HepG2 (cell line): ENCODE measurements around the gene NOXO1. TPM values are rescaled to one million over a fixed set of nuclear protein-coding genes. Genes with fewer than 3 reads are reported as not detected.

Experiments used
- ATAC-seq: fragments of 200-7000 bp; cut with Tn5 transposase; 3 replicates; pipeline ENCODE4 v1.9.1; 2020; ENCODE audit warnings: mild to moderate bottlenecking, moderate library complexity
- BruUV-seq: library from RNA; stranded (reverse); fragments of 400-500 nt; replicated peaks from 2 replicates; lab custom pipeline; 2021; lab: Mats Ljungman, UMichigan
- CTCF ChIA-PET: fragments of 300-600 bp; formaldehyde crosslinking; extraction: SDS; loops from one replicate; lab custom pipeline; 2021; ENCODE audit warnings: low total read pairs, inconsistent platforms, low intra/inter-chr PET ratio; lab: Yijun Ruan, JAX
- POLR2A ChIA-PET: fragments of 350-600 bp; sonication (Branson Sonifier 250); formaldehyde crosslinking; loops from one replicate; lab custom pipeline; 2020; ENCODE audit warnings: antibody characterized with exemption, inconsistent platforms; lab: Yijun Ruan, JAX
- DNase-seq: peaks from one replicate; pipeline ENCODE4 v3.0.0-alpha.2; 2015; ENCODE audit warnings: low spot score
- FAIRE-seq: peaks from 3 replicates; lab custom pipeline; 2011; peaks lifted over from hg19 to GRCh38; lab: Jason Lieb, UNC
- H2AFZ ChIP-seq: one replicate; pipeline ENCODE4 v1.6.1; 2011; ENCODE audit warnings: low read length, inconsistent platforms
- H3K27ac ChIP-seq: fragments of 300-600 bp; 3 replicates; pipeline ENCODE4 v1.8.0; 2011; ENCODE audit warnings: mixed run types, mild to moderate bottlenecking, mixed read lengths, low read length, inconsistent platforms; ENCODE audit not compliant: insufficient read depth; ENCODE audit errors: extremely low read length
- H3K27me3 ChIP-seq, 2 experiments: fragments of 200-600 bp in 1 of 2; 2 replicates in 1 of 2; 3 replicates in 1 of 2; pipeline versions ENCODE4 v1.6.0 to v1.8.0; 2011; ENCODE audit warnings: low read length in 2 of 2, mild to moderate bottlenecking in 2 of 2, moderate library complexity in 2 of 2, inconsistent platforms in 1 of 2; ENCODE audit not compliant: insufficient read depth in 2 of 2, control insufficient read depth in 1 of 2
- H3K36me3 ChIP-seq, 2 experiments: fragments of 200-600 bp in 1 of 2; replicated peaks in 1 of 2; 2 replicates in 1 of 2; 3 replicates in 1 of 2; pipeline versions ENCODE4 v1.5.1 to v1.8.0; 2011; ENCODE audit warnings: low read length in 2 of 2, inconsistent platforms in 1 of 2; ENCODE audit not compliant: insufficient read depth in 2 of 2, control insufficient read depth in 1 of 2
- H3K4me1 ChIP-seq: 2 replicates; pipeline ENCODE4 v1.5.1; 2012; ENCODE audit warnings: low read length, inconsistent platforms; ENCODE audit not compliant: insufficient read depth
- H3K4me2 ChIP-seq: 2 replicates; pipeline ENCODE4 v1.6.0; 2011; ENCODE audit warnings: low read depth, low read length, inconsistent platforms
- H3K4me3 ChIP-seq, 3 experiments: fragments of 200-600 bp in 1 of 3; sonication (generic), shearing (Covaris generic) in 1 of 3; replicated peaks in 1 of 3; 2 replicates each; pipeline ENCODE4 v1.5.1; 2011 to 2016; ENCODE audit warnings: low read length in 3 of 3, inconsistent platforms in 2 of 3, low read depth in 2 of 3, mild to moderate bottlenecking in 2 of 3, control low read depth in 1 of 3, mixed read lengths in 1 of 3; ENCODE audit not compliant: insufficient read depth in 1 of 3
- H3K79me2 ChIP-seq: one replicate; pipeline ENCODE4 v1.6.1; 2011; ENCODE audit warnings: low read length, inconsistent platforms; ENCODE audit not compliant: insufficient read depth
- H3K9ac ChIP-seq: 2 replicates; pipeline ENCODE4 v1.6.0; 2011; ENCODE audit warnings: mild to moderate bottlenecking, low read depth, low read length, inconsistent platforms; ENCODE audit not compliant: insufficient read depth
- H3K9me3 ChIP-seq: 2 replicates; pipeline ENCODE4 v1.5.1; 2012; ENCODE audit warnings: mild to moderate bottlenecking, low read length
- H4K20me1 ChIP-seq: 2 replicates; pipeline ENCODE4 v1.6.0; 2011; ENCODE audit warnings: inconsistent platforms, mild to moderate bottlenecking, low read length, moderate library complexity; ENCODE audit not compliant: insufficient read depth
- DPF2 ChIP-seq: sonication (generic); formaldehyde crosslinking; IDR thresholded peaks from 2 replicates; pipeline ENCODE4 v1.4.0; 2020; ENCODE audit warnings: mild to moderate bottlenecking, low read depth, missing genetic modification reagents, borderline replicate concordance
- GFI1 ChIP-seq: sonication (generic); formaldehyde crosslinking; IDR thresholded peaks from 2 replicates; pipeline ENCODE4 v1.5.0; 2020; ENCODE audit warnings: missing genetic modification reagents, mild to moderate bottlenecking, borderline replicate concordance
- HCFC1 ChIP-seq: fragments of 150-350 bp; IDR thresholded peaks from 2 replicates; pipeline ENCODE4 v1.6.1; 2014; ENCODE audit warnings: low read depth, low read length
- HNRNPK ChIP-seq: fragments of 200-400 bp; formaldehyde crosslinking; IDR thresholded peaks from 2 replicates; pipeline ENCODE4 v1.6.1; 2018; ENCODE audit warnings: low read length, low read depth, moderate library complexity, mild to moderate bottlenecking; ENCODE audit not compliant: poor library complexity, severe bottlenecking
- IKZF1 ChIP-seq: fragments of 450-650 bp; IDR thresholded peaks from 2 replicates; pipeline ENCODE4 v1.7.1; 2016
- NFIC ChIP-seq: IDR thresholded peaks from 2 replicates; pipeline ENCODE4 v1.6.1; 2012; ENCODE audit warnings: mild to moderate bottlenecking, low read length, inconsistent platforms
- POLR2A ChIP-seq, 2 experiments: IDR thresholded peaks; 2 replicates each; pipeline ENCODE4 v1.6.1; 2011; ENCODE audit warnings: low read depth in 2 of 2, low read length in 2 of 2, mild to moderate bottlenecking in 1 of 2, moderate library complexity in 1 of 2; ENCODE audit not compliant: insufficient read depth in 1 of 2
- REL ChIP-seq: sonication (generic); formaldehyde crosslinking; conservative IDR thresholded peaks from 2 replicates; pipeline ENCODE4 v1.8.0; 2022; ENCODE audit warnings: mild to moderate bottlenecking, missing genetic modification reagents, moderate library complexity
- ZBTB3 ChIP-seq: sonication (generic); formaldehyde crosslinking; IDR thresholded peaks from 2 replicates; pipeline ENCODE4 v1.4.0; 2020; ENCODE audit warnings: low read depth, mild to moderate bottlenecking, moderate library complexity, missing genetic modification reagents, borderline replicate concordance
- ZKSCAN5 ChIP-seq: sonication (generic); formaldehyde crosslinking; IDR thresholded peaks from 2 replicates; pipeline ENCODE4 v1.5.1; 2020; ENCODE audit warnings: mild to moderate bottlenecking, missing genetic modification reagents
- ZNF207 ChIP-seq: fragments of 450-650 bp; IDR thresholded peaks from 2 replicates; pipeline ENCODE4 v1.6.1; 2016; ENCODE audit warnings: antibody characterized with exemption, borderline replicate concordance
- ZNF337 ChIP-seq: sonication (generic); formaldehyde crosslinking; IDR thresholded peaks from 2 replicates; pipeline ENCODE4 v1.5.1; 2020; ENCODE audit warnings: missing genetic modification reagents, low read depth, mild to moderate bottlenecking, borderline replicate concordance
- ZNF382 ChIP-seq: sonication (generic); formaldehyde crosslinking; IDR thresholded peaks from 2 replicates; pipeline ENCODE4 v1.5.0; 2020; ENCODE audit warnings: missing genetic modification reagents, mild to moderate bottlenecking, borderline replicate concordance
- ZNF768 ChIP-seq: sonication (generic); formaldehyde crosslinking; IDR thresholded peaks from 2 replicates; pipeline ENCODE4 v1.4.0; 2020; ENCODE audit warnings: missing genetic modification reagents
- ZNF841 ChIP-seq: sonication (generic); formaldehyde crosslinking; IDR thresholded peaks from 2 replicates; pipeline ENCODE4 v1.8.1; 2023; ENCODE audit warnings: missing genetic modification reagents, borderline replicate concordance
- ZSCAN21 ChIP-seq: sonication (generic); formaldehyde crosslinking; IDR thresholded peaks from 2 replicates; pipeline ENCODE4 v1.8.0; 2022; ENCODE audit warnings: mild to moderate bottlenecking, missing genetic modification reagents, moderate library complexity, borderline replicate concordance
- WGBS: methylation state at CpG from one replicate; pipeline ENCODE4 v1.1.6; 2017; ENCODE audit warnings: low lambda C conversion rate; 5-methylcytosine and 5-hydroxymethylcytosine counted together
- in situ Hi-C: cut with HindIII; loops from 2 replicates; pipeline ENCODE4 v1.10.0; 2017; ENCODE audit warnings: low pct_unique_long_range_greater_than_20kb; ENCODE audit not compliant: extremely low pct_ligation_motif_present
- intact Hi-C: fragments of 100-400 bp; cut with micrococcal nuclease; formaldehyde crosslinking; loops from one replicate; pipeline ENCODE4 v1.10.0; 2022; ENCODE audit not compliant: unreplicated experiment
- polyA plus RNA-seq, 8 experiments: library from polyadenylated mRNA; depleted of rRNA in 3 of 8; stranded (reverse) in 7 of 8; unstranded in 1 of 8; fragments of >200 nt; fragmentation: Illumina TruSeq in 4 of 8; extraction: Trizol in 4 of 8; gene quantifications; 2 replicates each; pipeline versions ENCODE4 v1.2.1 to v1.2.3, GENCODE V29; 2011 to 2016; ENCODE audit warnings: low read depth in 4 of 8, missing spikeins in 1 of 8, mixed read lengths in 1 of 8; ENCODE audit not compliant: insufficient read depth in 1 of 8
- total RNA-seq, 5 experiments: library from RNA; depleted of rRNA; stranded (reverse); fragments of >200 nt; fragmentation: Illumina TruSeq; extraction: Trizol; gene quantifications; 2 replicates each; pipeline ENCODE4 v1.2.3, GENCODE V29; 2016; ENCODE audit warnings: low read depth in 1 of 5
- TF ChIP-seq, protein P1 (sequence below): sonication (generic); formaldehyde crosslinking; IDR thresholded peaks from 2 replicates; pipeline ENCODE4 v1.4.0; 2020; ENCODE audit warnings: missing genetic modification reagents
- TF ChIP-seq, protein P2 (sequence below): sonication (generic); formaldehyde crosslinking; IDR thresholded peaks from 2 replicates; pipeline ENCODE4 v1.4.0; 2020; ENCODE audit warnings: missing genetic modification reagents, mild to moderate bottlenecking, borderline replicate concordance

NOXO1 gene
- total and polyA plus RNA-seq, 2 of the 13 experiments (the other 11 are each of a cell fraction or from before 2014, with no cell fraction given): 0.69 to 1.4 TPM

DNA sequence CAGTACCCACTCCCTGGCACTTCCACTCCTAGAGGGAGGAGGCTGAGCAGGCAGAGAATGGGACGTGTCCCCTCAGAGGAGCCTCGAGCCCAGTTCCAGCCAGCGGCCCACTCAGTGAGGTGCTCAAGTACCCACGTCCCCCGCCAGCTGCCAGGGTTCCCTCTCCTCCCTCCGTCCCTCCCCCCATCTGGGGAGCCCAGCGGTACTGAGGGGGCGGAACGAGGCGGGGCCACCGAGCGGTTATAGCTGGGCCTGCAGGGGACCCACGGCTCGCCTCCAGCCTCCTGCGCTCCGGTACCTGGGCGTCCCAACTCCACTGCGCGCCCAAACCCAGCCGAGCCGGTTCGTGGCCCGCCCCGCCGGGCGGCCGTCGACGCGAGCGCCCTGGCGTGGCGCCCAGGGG, 38.2 kb upstream of the NOXO1 start, which contains the start of gene NPW (continued):
- TF ChIP-seq ZBTB3 (no peak), ZNF382 (CRISPR knock-in tag) (no peak), IKZF1 (no peak), ZNF768 (CRISPR knock-in tag) (0 out of 2 replicates have a peak, but pooled peaks have one; percentile 5), ZNF841 (CRISPR knock-in tag) (no peak), HCFC1 (no peak), ZNF207 (no peak)

DNA sequence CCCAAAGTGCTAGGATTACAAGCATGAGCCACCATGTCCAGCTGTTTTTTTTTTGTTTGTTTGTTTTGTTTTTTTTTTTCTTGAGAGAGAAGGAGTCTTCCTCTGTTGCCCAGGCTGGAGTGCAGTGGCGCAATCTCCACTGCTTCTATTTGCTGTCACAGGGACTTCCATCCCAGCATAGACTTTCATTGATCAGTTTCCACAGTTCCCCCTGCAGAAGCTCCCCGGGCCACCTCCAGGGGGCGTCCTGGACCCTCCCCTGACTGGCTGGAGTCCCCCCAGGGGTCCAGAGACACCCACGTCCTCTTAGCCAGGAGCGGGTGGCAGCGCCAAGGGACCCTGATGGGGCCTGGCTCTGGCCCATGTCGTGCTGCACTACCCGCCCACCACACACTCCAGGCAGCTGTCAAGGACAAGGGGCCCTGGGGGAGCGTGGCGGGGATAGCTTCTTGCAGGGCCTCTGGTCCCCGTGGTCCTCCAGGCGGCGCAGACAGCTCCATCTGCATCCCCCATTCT, 35.2 kb upstream of the NOXO1 start:
- DNase-seq (peak; percentile 41), FAIRE-seq (peak; percentile 48), ATAC-seq (peak; percentile 52)
- Histone ChIP-seq H3K79me2 (no peaks in the 10 kb centered on the region), H2AFZ (no peak overlapping the region), H3K4me2 (peak overlapping the region; percentile 93), H4K20me1 (no peaks in the 10 kb centered on the region), H3K9me3 (no peaks in the 10 kb centered on the region), H3K27ac (no peak overlapping the region), H3K27me3 (peaks cover 2 to 20% of the 10 kb centered on the region in 2 experiments; a peak in 2 of 5 replicates), H3K4me1 (peaks cover 62% of the 10 kb centered on the region), H3K4me3 (no peak overlapping the region; a peak in 1 of 6 replicates), H3K36me3 (no peaks in the 10 kb centered on the region), H3K9ac (no peak overlapping the region)
- WGBS: 3% methylated on average over 3 of the region's 13 CpGs
- intact Hi-C loops (no loop called here), in situ Hi-C loops (no loop called here)
- ChIA-PET CTCF (no interaction called here), POLR2A (interaction anchor here (1.1 to 2.9 kb wide), 5 partner anchors 19 to 139 kb away, joined by 3 to 22 read pairs (median 7); partner anchors contain the start of genes NTHL1, RPS2, TRAF7 and TSC2)
- no TSS peak for BruUV-seq
- TF ChIP-seq DPF2 (CRISPR knock-in tag) (no peak), ZNF337 (CRISPR knock-in tag) (no peak), NFIC (no peak), POLR2A (IDR thresholded peaks at IDR 0.05; ENCODE audit: insufficient read depth in 1 of 2, low read depth in 2 of 2, low read length in 2 of 2) (no peak), GFI1 (CRISPR knock-in tag) (no peak), REL (no peak), HNRNPK (no peak), ZSCAN21 (CRISPR knock-in tag) (no peak), ZKSCAN5 (CRISPR knock-in tag) (no peak)
- TF ChIP-seq, protein P1, sequence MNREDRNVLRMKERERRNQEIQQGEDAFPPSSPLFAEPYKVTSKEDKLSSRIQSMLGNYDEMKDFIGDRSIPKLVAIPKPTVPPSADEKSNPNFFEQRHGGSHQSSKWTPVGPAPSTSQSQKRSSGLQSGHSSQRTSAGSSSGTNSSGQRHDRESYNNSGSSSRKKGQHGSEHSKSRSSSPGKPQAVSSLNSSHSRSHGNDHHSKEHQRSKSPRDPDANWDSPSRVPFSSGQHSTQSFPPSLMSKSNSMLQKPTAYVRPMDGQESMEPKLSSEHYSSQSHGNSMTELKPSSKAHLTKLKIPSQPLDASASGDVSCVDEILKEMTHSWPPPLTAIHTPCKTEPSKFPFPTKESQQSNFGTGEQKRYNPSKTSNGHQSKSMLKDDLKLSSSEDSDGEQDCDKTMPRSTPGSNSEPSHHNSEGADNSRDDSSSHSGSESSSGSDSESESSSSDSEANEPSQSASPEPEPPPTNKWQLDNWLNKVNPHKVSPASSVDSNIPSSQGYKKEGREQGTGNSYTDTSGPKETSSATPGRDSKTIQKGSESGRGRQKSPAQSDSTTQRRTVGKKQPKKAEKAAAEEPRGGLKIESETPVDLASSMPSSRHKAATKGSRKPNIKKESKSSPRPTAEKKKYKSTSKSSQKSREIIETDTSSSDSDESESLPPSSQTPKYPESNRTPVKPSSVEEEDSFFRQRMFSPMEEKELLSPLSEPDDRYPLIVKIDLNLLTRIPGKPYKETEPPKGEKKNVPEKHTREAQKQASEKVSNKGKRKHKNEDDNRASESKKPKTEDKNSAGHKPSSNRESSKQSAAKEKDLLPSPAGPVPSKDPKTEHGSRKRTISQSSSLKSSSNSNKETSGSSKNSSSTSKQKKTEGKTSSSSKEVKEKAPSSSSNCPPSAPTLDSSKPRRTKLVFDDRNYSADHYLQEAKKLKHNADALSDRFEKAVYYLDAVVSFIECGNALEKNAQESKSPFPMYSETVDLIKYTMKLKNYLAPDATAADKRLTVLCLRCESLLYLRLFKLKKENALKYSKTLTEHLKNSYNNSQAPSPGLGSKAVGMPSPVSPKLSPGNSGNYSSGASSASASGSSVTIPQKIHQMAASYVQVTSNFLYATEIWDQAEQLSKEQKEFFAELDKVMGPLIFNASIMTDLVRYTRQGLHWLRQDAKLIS (CRISPR knock-in tag): no peak
- TF ChIP-seq, protein P2, sequence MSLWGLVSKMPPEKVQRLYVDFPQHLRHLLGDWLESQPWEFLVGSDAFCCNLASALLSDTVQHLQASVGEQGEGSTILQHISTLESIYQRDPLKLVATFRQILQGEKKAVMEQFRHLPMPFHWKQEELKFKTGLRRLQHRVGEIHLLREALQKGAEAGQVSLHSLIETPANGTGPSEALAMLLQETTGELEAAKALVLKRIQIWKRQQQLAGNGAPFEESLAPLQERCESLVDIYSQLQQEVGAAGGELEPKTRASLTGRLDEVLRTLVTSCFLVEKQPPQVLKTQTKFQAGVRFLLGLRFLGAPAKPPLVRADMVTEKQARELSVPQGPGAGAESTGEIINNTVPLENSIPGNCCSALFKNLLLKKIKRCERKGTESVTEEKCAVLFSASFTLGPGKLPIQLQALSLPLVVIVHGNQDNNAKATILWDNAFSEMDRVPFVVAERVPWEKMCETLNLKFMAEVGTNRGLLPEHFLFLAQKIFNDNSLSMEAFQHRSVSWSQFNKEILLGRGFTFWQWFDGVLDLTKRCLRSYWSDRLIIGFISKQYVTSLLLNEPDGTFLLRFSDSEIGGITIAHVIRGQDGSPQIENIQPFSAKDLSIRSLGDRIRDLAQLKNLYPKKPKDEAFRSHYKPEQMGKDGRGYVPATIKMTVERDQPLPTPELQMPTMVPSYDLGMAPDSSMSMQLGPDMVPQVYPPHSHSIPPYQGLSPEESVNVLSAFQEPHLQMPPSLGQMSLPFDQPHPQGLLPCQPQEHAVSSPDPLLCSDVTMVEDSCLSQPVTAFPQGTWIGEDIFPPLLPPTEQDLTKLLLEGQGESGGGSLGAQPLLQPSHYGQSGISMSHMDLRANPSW: no peak
